Mesothelial cell of epicardium (in vitro differentiated cells): ENCODE data around the gene FAIM2. TPM values are rescaled to one million over a fixed set of nuclear protein-coding genes. Genes with fewer than 3 reads are reported as not detected.

Experiments used
- DNase-seq, 2 experiments: peaks; one replicate each; pipeline ENCODE4 v3.0.0; 2021; ENCODE audit warnings: low spot score in 2 of 2; ENCODE audit not compliant: unreplicated experiment in 2 of 2
- H3K27ac Mint-ChIP-seq: 2 replicates; pipeline ENCODE4 v1.8.0; 2021; ENCODE audit warnings: mixed read lengths
- H3K27me3 Mint-ChIP-seq: 2 replicates; pipeline ENCODE4 v1.8.0; 2021; ENCODE audit warnings: low read depth, mixed read lengths
- H3K36me3 Mint-ChIP-seq: 2 replicates; pipeline ENCODE4 v1.8.0; 2021; ENCODE audit warnings: mixed read lengths
- H3K4me1 Mint-ChIP-seq: 2 replicates; pipeline ENCODE4 v1.8.0; 2021; ENCODE audit warnings: mixed read lengths
- H3K4me3 Mint-ChIP-seq: 2 replicates; pipeline ENCODE4 v1.8.0; 2021; ENCODE audit warnings: mild to moderate bottlenecking, moderate library complexity, mixed read lengths
- H3K9me3 Mint-ChIP-seq: 2 replicates; pipeline ENCODE4 v1.8.0; 2021; ENCODE audit warnings: mixed read lengths
- total RNA-seq: library from RNA; stranded (reverse); gene quantifications from 3 replicates; pipeline ENCODE4 v1.2.1, GENCODE V29; 2021
- TF ChIP-seq, protein P1 (sequence below): fragments of 200-600 bp; sonication (generic); IDR thresholded peaks from one replicate; pipeline ENCODE4 v1.5.0; 2021; ENCODE audit warnings: antibody characterized with exemption; ENCODE audit not compliant: unreplicated experiment

FAIM2 gene
- total RNA-seq, 1 donor from 2014 or later, result 0.13 TPM

DNA sequence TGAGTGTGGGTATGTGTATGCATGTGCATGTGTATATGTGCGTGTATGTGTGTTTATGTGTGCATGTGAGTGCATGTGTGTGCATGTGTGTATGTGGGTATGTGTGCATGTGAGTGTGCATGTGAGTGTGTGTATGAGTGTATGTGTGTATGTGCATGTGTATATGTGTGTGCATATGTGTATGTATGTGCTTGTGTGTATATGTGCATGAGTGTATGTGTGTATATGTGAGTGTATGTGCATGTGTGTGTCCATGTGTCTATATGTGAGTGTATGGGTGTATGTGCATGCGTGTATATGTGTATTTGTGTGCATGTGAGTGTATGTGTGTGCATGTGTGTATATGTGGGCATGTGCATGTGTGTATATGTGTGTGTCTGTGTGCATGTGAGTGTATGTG, 25.7 kb downstream of the FAIM2 start:
- no peak for DNase-seq
- no peak overlapping the region for H3K4me3 Mint-ChIP-seq
- H3K27ac Mint-ChIP-seq, result no peak overlapping the region
- TF ChIP-seq, protein P1, sequence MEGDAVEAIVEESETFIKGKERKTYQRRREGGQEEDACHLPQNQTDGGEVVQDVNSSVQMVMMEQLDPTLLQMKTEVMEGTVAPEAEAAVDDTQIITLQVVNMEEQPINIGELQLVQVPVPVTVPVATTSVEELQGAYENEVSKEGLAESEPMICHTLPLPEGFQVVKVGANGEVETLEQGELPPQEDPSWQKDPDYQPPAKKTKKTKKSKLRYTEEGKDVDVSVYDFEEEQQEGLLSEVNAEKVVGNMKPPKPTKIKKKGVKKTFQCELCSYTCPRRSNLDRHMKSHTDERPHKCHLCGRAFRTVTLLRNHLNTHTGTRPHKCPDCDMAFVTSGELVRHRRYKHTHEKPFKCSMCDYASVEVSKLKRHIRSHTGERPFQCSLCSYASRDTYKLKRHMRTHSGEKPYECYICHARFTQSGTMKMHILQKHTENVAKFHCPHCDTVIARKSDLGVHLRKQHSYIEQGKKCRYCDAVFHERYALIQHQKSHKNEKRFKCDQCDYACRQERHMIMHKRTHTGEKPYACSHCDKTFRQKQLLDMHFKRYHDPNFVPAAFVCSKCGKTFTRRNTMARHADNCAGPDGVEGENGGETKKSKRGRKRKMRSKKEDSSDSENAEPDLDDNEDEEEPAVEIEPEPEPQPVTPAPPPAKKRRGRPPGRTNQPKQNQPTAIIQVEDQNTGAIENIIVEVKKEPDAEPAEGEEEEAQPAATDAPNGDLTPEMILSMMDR, result no peak
- peaks cover 9% of the 10 kb centered on the region for H3K4me1 Mint-ChIP-seq
- H3K9me3 Mint-ChIP-seq, result peaks cover 24% of the 10 kb centered on the region
- H3K36me3 Mint-ChIP-seq, result no peaks in the 10 kb centered on the region
- H3K27me3 Mint-ChIP-seq, result peaks cover 4% of the 10 kb centered on the region

DNA sequence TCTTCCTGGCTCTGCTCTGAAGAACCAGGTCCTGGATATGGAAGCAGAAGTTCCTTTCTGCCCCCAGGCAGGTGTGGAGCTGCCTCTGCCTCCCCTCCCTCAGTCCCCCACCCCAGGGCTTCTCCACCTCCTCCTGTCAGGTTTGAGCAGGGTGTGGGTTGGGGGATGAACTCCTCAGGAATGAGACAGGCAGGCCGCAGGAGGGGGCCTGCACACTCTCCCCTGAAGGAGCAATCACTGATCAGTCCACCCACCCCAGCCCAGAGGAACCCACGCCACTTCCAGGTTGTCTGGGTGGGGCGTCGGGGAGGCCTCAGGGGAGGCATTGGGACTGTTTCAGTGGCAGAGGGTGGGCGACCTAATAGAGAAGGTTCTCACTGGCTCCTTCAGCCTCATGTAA, 26.6 kb downstream of the FAIM2 start:
- Mint-ChIP-seq H3K27ac (no peak overlapping the region), H3K36me3 (no peaks in the 10 kb centered on the region), H3K4me1 (peaks cover 2% of the 10 kb centered on the region), H3K4me3 (no peak overlapping the region), H3K27me3 (peaks cover 2% of the 10 kb centered on the region), H3K9me3 (peaks cover 24% of the 10 kb centered on the region)
- TF ChIP-seq, protein P1, result no peak
- DNase-seq, result no peak

DNA sequence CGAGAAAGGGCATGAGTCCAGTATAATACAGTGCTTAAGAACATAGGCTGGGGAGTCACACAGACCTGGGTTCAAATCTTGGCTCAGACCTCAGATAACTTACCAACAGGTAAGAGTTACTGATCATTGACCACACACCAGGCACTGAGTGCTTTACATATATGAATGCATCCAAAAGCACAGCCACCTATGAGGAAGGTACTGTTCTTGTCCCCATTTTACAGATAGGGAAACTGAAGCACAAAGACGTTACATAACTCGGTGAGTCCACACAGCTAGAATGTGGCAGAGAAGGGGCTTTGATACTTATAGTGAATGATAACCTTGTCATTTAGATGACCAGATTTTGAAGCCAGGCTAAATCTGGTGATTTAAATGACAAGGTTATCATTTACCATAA, 27.6 kb downstream of the FAIM2 start:
- no peak for DNase-seq
- Mint-ChIP-seq H3K4me3 (no peak overlapping the region), H3K4me1 (peaks cover 10% of the 10 kb centered on the region), H3K27ac (no peak overlapping the region), H3K27me3 (peaks cover 2% of the 10 kb centered on the region), H3K9me3 (peaks cover 24% of the 10 kb centered on the region), H3K36me3 (no peaks in the 10 kb centered on the region)
- TF ChIP-seq, protein P1, result no peak

DNA sequence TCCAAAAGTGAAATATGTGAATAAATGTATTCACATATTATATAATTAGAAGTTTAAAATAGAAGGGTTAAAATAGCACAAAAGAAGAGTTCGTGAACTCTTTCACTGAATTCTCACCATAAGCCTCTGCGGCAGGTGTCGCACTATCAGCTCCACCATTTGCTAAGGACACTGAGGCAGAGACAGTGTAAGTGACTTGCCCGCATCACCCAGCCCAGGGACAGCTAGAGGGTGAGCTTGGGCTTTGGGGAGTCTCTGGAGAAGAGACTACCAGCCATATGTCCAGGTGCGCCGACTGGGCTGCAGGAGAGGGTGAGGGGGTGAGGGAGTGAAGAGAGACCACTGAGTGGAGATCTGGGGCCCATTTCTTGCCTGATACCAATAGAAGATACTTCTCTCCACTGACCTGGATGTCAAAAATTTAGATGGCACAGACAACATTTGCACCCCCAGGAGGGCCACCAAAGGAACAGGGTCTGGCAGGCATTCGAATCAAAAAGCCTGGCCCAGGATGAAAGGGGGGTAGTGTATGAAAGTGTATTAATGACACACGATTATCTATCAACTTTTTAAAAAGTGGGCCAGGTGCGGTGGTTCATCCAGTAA, 28.5 kb downstream of the FAIM2 start:
- TF ChIP-seq, protein P1, result no peak
- H3K27ac Mint-ChIP-seq, result no peak overlapping the region
- DNase-seq, result no peak

DNA sequence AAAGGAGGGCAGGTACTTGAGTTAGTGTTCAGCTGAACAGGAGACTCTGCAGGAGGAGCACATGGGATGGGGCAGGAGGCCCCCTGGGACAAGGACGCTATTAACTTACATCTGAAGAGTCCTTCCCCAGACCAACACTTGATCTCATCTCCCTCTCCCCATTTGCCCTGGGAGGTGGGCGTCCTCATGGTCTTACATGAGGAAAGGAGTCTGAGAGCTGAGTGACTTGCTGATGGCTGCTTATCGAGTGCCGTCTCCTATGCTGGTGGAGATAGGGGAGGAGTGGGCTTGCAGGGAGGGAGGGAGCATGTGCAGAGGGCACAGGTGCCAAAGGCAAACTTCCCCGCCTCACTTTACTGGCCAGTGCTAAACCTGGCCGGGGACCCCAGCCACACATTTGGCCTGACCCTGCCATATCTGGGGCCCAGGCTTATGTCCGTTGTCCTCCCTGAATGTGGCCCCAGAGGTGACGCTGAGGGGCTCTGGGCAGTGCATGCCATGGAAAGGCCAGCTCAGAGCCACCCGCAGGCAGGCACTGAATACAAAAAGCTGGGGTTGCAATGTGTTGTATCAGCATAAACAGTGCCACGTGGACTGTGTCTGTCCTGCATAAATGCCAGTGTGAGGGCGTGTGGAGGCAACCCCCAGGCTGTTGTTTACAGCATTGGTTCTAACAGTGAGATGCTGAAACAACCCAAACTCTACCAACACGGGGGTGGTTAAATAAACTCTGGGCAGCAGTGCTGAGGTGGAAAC, 29.4 kb downstream of the FAIM2 start:
- H3K36me3 Mint-ChIP-seq, result no peaks in the 10 kb centered on the region

More for the DNA sequence above, 28.5 kb downstream of the FAIM2 start:
- Mint-ChIP-seq H3K36me3 (no peaks in the 10 kb centered on the region), H3K9me3 (peaks cover 21% of the 10 kb centered on the region), H3K4me1 (peaks cover 14% of the 10 kb centered on the region), H3K4me3 (no peak overlapping the region), H3K27me3 (peaks cover 2% of the 10 kb centered on the region)

More for the DNA sequence above, 29.4 kb downstream of the FAIM2 start:
- Mint-ChIP-seq H3K4me3 (no peak overlapping the region), H3K4me1 (peaks cover 23% of the 10 kb centered on the region), H3K27ac (no peak overlapping the region), H3K9me3 (peaks cover 14% of the 10 kb centered on the region), H3K27me3 (peaks cover 2% of the 10 kb centered on the region)
- no peak for DNase-seq
- TF ChIP-seq, protein P1, result no peak
